Measurements from ENCODE around the gene AGTR1.

The AGTR1 gene

DNA sequence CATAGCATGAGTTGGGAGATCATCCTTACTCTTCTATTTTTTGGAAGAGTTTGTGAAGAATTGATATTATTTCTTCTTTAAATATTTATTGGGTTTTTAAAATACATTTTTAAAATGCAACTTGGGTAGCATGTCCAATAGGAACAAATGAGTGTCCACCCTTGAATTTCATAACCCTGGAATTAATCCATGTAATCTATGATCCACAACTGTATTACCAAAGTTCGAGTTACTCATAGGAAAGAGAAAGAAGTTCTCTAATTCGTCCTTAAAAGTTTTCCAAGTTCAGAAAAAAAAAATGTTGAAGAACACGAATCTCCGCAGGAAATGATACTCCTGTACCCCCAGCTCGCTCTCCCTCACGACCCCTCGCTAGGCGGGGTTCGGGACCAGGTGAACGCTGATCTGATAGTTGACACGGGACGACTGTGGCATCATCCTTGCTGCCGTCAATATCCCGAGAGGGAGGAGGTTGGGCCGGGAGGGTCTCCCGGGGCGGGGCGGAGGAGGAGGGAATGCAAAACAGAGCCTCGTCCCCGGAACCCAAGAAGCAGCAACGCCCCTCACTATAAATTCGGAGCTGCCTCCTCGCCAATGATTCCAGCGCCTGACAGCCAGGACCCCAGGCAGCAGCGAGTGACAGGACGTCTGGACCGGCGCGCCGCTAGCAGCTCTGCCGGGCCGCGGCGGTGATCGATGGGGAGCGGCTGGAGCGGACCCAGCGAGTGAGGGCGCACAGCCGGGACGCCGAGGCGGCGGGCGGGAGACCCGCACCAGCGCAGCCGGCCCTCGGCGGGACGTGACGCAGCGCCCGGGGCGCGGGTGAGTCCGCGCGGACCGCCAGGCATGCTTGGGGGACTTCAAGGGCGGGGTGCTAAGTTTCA is at the start of gene AGTR1:
Gene AGTR1, plus strand, starts transcription at position 598 of the 884 bp plus-strand sequence. CDS start 43,133 bp downstream, outside the sequence.
- DNase-seq (ENCODE audit: low read depth) = no peak

DNA sequence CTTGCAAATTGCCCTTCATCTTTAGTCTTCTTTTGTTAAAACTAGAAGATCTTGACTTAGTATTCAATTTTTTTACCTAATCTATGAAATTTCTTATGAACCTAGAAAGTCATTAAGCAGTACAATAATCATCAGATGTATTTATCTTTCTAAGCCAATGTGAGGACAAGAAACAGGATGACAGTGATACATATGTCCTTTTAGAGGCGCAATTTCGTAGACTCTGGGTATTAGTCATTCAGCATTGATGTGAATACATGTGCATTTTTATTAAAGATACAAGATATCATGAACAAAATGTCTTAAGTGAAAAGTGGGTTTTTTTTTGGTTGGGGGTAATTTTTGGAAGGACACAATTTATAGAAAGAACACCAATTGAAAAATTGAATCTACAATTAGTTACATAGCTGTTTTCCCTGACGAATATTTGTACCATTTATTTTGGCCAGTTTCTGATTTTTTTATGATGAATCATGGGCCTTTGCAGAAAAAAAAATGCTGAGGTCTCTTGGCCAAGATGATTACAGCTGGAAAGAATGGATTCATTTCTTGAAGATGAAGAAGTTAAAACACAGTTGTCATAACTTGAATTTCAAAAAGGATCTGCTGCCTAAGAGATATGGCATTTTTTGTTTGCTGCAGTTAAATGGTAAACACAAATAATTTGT is 48.9 kb upstream of the AGTR1 start:
- DNase-seq (ENCODE audit: low read depth) = no peak

DNA sequence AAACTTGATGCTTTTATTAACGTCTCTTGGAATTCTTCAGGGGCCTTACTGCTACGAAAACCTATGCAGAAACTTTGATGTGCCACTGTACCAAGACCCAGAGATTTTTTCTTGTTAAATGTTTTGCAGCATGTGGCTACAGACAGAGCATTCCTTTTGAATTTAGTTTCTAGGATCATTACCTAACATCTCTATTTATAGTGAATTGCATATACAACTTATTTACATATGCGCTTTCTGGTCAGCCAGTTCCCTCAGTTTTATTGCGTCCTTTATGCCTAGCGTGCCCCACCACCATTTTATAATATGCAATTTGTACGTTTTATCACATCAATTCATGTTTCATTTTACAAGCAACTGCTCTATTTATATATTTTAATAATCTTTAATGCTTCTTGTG is 46.2 kb upstream of the AGTR1 start:
- no peak for DNase-seq (ENCODE audit: low read depth)

DNA sequence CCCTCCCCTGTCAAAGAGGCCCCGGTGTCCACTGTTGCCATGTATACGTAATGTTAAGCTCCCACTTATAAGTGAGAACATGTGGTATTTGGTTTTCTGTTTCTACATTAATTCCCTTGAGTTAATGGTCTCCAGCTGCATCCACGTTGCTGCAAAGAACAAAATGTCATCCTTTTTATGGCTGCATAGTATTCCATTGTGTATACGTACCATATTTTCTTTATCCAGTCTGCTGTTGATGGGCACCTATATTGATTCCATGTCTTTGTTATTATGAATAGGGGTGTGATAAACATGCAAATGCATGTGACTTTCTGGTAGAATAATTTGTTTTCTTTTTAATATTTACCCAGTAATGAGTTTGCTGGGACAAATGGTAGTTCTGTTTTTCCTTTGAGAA is 43.3 kb upstream of the AGTR1 start:
- no peak for DNase-seq (ENCODE audit: low read depth)

DNA sequence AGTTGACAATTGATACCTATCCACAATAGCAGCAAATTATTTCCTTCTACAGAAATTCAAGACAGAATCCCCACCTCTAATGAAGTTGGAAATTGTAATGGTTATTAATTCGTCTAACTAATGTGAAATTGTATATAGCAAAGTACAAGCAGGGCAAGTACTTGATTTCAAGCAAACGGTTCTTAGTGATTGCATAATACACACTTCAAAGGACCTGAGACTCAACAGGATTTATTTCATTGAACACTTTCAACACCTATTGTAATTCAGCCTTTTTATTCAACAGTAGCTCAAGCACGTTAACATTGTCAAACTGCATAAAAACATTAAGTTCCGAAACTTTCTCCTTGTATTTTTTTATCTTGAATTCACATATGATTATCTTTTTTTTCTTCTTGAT is 40.2 kb upstream of the AGTR1 start:
- DNase-seq (ENCODE audit: low read depth) = no peak

DNA sequence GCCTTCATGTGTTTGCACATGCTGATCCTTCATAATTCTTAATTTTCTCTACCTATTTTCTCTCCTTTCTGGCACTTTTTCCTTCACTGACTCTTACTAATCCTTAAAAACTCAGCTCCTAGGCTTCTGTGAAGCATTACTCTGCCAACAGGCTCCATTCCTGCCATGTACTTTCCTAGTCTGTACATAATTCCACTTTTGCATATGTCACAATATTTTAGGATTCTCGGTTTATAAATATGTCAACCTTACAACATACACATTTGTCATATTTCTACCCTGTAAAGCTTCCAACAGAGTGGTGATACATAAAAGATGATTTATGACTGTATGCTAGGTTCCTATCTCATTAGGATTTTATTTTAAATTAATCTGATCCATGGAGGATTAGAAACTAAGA is 38.2 kb upstream of the AGTR1 start:
- no peak for DNase-seq (ENCODE audit: low read depth)

DNA sequence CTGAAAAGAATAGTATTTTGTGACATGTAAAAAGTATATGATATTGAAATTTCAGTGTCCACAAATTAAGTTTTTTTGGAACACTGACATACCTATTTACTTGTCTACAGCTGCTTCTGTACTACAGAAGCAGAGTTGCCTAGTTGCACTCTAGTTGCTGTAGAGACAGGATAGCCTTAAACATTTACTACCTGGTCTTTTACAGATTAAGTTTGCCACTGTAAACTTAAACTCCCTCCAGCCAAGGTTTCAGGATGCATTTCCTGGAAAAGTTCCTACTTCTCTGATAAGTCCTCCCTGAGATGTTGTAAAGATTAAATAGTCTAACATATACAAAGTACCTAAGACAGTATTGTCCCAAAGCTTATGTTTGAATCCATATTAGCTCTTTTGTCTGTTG is 17.4 kb upstream of the AGTR1 start:
- no peak for DNase-seq (ENCODE audit: low read depth)

DNA sequence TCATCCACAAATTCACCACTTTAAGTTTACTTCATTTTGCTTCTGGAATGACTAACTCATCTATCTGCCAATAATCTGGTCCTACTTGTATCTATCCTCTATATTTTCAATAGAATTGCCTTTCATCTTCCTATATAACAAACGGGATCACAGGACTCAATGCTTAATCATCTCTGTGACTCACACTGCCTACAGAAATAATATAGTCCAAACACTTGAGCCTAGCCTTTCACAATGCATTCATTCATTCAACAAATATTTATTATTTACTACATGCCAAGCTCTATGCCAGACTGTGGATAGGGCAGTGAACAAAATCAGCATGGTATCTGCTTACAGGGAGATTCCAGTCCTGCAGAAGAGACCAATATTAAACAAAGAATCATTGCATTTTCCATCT is 16.6 kb upstream of the AGTR1 start:
- DNase-seq (ENCODE audit: low read depth) = no peak

DNA sequence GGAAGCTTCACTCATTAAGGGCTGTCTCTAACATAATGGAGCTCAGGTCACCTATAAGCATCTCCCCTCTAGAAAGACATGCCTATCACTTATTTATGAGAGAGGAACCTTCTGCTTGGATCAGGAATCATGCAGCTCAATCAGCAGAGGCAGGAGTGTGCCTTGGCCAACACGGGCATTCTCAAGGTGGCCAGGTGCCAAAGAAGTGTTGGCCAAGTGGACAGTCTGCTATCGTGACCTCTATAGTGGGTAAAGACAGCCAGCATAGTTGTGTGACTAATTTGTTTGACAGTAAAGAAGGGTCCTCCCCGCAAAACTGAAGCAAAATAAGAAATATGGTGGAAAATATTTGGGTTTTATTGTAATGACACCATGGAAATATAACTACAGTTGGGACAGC is 14.7 kb upstream of the AGTR1 start:
- DNase-seq (ENCODE audit: low read depth) = no peak

DNA sequence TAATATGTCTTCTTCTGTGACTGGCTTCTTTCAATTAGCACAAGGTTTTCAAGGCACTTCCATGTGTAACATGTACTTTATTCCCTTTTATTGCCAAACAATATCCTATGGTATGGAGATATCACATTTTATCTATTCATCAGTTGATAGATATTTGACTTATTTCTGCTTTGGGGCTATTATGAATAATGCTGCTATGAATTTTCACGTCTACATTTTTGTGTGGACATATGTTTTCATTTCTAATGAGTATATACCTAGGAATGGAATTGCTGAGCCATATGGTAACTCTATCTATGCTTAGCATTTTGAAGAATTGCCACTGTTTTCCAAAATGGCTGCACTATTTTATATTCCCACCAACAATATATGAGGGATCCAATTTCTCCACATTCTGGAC is 3.6 kb upstream of the AGTR1 start:
- DNase-seq (ENCODE audit: low read depth) = no peak

DNA sequence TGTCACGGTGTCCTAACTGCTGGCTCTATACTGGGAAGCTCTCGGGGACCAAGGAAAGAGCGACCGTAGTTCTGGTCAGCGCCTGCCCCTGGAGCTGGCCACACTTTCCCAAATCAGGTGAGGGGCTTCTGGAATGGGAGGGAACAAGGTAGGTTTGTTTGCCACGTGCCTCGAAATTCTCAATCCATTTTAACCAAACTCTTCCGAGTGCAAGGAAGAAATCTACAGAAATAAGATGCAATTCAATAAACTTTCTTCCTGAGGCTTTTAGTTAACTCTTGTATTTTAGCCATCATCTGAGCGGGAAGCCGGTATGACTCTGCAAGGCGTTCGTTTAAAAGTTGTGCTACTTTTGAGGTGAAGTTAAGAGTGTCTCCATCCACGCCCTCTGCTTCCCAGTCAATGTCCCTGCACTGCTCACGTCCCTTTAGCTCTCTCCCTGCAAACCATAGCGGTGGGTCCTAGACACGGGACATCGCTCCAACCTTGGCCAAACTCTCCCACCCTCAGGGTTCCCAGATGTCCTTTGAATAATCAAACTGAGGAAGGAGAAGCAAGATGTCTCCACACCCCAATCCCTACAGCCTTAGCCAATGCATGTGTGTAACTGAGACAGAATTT is 597 bp downstream of the AGTR1 start:
- DNase-seq (ENCODE audit: low read depth) = no peak

DNA sequence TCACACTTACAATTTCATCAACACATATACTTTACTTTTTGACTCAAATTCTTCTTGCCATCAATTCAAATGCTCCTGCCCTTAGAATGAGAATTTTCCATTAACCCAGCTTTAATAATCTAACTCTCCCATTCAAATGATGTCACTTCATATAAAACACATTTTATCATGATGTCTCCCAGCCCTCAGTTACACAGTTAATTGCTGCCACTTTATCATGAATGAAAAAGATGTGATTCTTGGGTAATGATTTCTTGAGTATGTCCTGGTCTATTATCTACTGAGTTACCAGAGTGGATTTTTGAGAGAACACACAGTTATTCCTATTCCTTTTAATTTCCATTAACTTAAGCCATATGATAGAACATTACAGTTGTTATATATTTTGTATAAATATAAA is 7.6 kb downstream of the AGTR1 start:
- no peak for DNase-seq (ENCODE audit: low read depth)

DNA sequence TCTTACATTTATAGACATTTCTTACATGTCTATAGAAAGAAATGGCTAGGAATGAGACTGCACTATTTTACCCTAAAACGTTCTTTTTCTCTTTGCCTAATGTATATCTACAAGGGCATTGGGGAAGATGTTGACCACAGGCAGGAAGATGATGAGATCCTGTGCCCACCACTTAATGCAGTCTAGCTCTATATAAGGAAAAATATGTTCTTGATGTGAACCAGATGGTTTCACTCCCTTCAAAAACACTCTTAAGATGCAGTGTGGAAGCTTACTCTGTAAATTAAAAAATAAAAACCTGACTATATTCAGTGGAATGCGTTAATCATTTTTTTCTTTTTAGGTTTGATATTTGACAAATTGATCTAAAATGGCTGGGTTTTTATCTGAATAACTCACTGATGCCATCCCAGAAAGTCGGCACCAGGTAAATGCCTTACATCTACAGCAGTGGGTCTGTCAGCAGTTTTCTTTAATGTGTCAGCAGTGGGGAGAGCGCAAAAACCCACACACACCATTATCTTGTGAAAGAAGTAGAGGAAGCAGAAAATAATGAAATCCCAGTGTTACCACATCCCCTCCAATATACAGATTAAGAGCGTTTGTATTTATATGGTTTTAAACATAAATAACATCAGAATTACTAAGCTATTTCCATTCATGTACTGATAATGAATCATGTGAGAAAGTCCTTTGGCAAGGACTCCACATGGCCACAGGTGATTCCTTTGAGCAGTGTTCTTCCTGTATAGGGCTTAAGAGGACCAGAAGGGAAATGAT is 10.1 kb downstream of the AGTR1 start:
- peak; percentile 52 for DNase-seq (ENCODE audit: low read depth)

DNA sequence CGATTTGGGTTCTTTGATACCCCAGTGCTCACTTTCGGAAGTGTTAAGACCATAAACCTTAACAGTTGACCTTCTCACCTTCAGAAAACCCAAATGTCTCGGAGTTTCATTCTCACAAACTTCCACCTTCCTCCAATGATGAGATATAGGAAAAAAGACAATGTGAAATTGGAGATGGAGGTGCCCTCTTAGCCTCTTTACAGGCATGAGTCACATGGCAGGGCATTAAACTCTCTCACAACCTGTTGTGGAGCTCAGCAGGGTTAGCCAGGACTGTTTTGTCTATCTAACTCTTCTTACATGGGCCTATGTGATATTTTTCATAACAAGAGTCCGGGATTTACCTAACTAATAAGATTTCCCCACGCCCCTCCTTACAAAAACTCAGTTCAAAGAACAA is 10.7 kb downstream of the AGTR1 start:
- DNase-seq (ENCODE audit: low read depth) = no peak

DNA sequence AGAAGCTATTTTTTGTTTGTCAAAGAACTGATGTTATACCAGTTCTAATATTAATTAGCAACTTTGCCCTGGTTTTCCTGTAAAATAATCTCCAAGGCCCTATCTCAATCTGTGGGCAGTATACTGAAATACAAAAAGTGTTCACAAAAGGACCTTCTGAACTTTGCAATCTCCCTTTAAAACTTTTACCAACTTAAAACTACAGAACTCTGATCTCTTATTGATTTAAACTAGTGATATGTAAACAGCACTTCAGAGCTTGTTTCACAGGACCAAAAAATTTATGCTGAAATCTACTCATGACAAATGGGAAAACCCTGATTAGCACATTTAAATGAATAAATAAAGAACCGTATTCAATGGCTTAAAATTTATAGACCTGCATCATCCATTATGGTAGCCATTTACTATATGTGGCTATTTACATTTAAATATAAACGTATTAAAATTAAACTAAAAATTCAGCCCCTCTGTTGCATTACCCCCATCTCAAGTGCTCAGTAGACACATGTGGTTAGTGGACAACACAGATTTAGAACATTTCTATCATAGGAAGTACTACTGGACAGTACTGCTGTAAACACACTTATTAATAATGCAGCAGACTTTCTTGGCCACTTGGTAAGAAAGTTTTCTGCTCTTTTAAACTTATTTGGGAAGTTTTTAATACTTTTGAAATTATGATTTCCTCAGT is 12.0 kb downstream of the AGTR1 start:
- no peak for DNase-seq (ENCODE audit: low read depth)

DNA sequence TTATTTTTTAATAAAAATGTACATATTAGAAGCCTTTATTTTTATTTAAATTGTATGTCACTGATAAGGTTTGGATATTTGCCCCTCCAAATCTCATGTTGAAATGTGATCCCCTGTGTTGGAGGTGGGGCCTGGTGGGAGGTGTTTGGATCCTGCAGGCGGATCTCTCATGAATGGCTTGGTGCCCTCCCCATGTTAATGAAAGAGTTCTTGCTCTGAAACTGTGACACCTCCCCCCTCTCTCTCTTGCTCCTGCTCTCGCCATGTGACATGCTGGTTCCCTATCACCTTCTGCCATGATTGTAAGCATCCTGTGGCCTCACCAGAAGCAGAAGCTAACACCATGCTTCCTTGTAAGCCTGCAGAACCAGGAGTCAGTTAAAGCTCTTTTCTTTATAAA is 13.0 kb downstream of the AGTR1 start:
- no peak for DNase-seq (ENCODE audit: low read depth)

DNA sequence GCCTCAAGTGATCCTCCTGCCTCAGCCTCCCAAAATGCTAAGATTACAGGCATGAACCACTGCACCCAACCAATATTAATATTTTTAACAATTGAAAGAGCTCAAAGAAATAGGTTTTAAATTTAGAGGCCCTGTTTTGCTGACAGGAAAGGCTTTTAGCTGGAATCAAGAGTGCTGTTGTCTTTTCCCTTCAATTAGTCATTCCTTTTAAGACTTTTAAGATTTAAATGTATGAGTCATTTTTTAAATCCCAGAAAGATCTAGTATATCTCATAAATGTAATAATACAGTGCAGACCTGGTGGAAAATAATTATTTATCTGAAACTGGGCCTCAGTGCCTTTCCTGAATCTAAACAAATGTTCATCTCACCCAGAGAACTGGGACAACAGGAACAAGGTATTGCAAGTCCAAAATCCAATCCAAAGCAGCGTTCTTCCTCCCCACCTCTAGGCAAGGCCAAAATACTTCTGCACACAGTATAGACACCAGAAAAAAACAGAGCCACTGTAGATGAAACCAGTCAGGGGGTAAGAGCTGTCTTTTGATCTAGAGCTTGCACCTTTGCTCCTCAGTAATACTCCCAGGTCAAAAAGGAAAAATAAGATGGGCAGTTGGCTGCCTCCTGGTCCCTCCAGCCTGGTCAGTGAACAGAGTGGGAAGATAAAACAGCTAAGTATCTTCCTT is 14.4 kb downstream of the AGTR1 start:
- no peak for DNase-seq (ENCODE audit: low read depth)

DNA sequence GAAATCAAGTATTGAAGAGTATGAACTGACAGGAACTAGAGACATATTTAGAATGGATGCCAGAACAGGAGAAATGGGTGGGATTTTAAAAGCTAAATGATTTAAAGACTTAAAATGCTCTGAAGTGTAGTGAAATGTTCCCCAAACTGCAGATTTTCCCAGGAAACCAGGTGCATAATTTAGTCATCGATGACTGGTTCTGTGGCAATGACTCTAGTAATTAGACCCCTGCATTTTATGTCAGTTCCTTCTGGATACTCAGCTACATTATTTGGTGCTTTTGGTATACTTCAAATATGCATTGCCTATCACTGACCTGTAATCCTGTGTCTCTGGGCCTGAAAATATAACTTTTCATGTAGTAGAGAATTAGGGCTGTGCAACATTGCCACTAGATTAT is 16.8 kb downstream of the AGTR1 start:
- DNase-seq (ENCODE audit: low read depth) = no peak

DNA sequence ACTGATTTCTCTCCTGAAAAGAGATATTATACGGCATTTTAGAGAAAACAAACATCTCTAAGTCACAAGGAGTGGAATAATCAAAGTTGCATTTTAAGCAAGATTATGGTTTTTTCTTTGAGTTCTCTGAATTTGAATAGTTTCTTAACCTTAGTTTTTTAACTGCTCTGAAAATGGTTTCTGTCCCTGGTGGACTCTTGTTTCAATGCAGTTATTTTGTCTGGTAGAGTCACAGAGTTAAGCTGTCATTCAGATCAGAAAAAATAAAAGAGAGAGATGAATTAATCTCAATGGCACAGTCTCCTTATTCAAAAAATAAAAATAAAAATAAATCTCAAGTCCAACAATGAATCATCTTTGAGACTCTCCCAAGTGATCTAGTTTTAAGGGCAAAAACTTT is 19.0 kb downstream of the AGTR1 start:
- DNase-seq (ENCODE audit: low read depth) = no peak

DNA sequence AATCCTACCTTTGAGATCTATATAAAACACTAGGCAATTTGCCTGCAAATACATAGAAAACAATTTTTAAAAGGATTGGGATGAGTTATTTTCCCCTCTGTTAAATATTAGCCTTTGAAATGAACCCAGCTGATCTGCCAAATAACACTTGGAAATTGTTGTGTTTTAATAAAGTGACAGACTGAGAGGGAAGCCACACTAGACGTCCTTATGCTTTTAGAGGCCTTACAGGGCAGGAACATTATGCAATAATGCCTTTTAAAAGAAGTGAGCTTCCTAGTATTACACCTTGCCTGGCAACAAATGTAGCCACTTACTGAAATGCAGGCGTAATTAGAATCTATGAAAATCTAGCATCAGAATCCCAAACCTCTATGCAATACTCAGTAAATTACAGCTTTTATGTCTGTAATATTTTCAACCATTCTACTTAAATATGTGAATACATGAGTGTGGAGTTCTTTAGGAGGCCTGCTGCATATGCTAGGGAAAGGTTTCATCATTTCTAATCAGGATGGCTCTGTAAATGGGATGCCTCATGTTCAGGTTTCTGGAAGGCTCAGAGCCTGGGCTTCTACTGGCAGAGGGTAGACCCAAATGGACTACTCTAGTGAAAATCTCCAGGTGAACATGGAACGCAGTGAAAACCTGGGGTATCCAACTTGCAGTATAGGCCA is 20.3 kb downstream of the AGTR1 start:
- no peak for DNase-seq (ENCODE audit: low read depth)
